Activated CD8-positive, alpha-beta T cell treated with anti-CD3 and anti-CD28 coated beads for 36 hours (primary cell): ENCODE measurements around the gene STAC. TPM values are rescaled to one million over a fixed set of nuclear protein-coding genes. Genes with fewer than 3 reads are reported as not detected.

ENCODE experiments used
- ATAC-seq: fragments of 200-7000 bp; cut with Tn5 transposase; one replicate; pipeline ENCODE4 v1.10.0; 2021; ENCODE audit warnings: mild to moderate bottlenecking, moderate library complexity
- CTCF ChIA-PET: fragments of 350-600 bp; sonication (Branson Sonifier 250); formaldehyde crosslinking; loops from one replicate; lab custom pipeline; 2021; ENCODE audit warnings: antibody characterized with exemption; lab: Charles Lee
- POLR2A ChIA-PET: fragments of 350-600 bp; sonication (Branson Sonifier 250); formaldehyde crosslinking; loops from one replicate; lab custom pipeline; 2021; ENCODE audit warnings: antibody characterized with exemption; lab: Charles Lee
- DNase-seq: peaks from one replicate; pipeline ENCODE4 v3.0.0-alpha.2; 2020
- H3K27ac Mint-ChIP-seq: one replicate; pipeline ENCODE4 v1.8.0; 2021; ENCODE audit warnings: mild to moderate bottlenecking, mixed read lengths
- H3K27me3 Mint-ChIP-seq: one replicate; pipeline ENCODE4 v1.8.0; 2021; ENCODE audit warnings: mixed read lengths
- H3K36me3 Mint-ChIP-seq: one replicate; pipeline ENCODE4 v1.8.0; 2021; ENCODE audit warnings: low read depth, mixed read lengths
- H3K4me1 Mint-ChIP-seq: one replicate; pipeline ENCODE4 v1.8.0; 2021; ENCODE audit warnings: low read depth, mixed read lengths
- H3K4me3 Mint-ChIP-seq: one replicate; pipeline ENCODE4 v1.8.0; 2021; ENCODE audit warnings: mild to moderate bottlenecking, moderate library complexity, mixed read lengths
- H3K9me3 Mint-ChIP-seq: one replicate; pipeline ENCODE4 v1.8.0; 2021; ENCODE audit warnings: mixed read lengths
- CTCF ChIP-seq: fragments of 200-600 bp; IDR thresholded peaks from one replicate; pipeline ENCODE4 v1.8.0; 2022; ENCODE audit warnings: antibody characterized with exemption, mild to moderate bottlenecking
- intact Hi-C: fragments of 100-400 bp; cut with micrococcal nuclease; formaldehyde crosslinking; loops from one replicate; pipeline ENCODE4 v1.10.0; 2022
- total RNA-seq, 2 experiments: library from RNA; stranded (reverse); gene quantifications; one replicate each; pipeline ENCODE4 v1.2.3, GENCODE V29; 2021

Gene STAC
- total RNA-seq, 2 experiments from 2014 or later = not detected

GRCh38 chr3:36365829-36366228 is 14.5 kb upstream of the STAC start:
- DNase-seq (no peak), ATAC-seq (no peak)
- ChIA-PET POLR2A (no interaction called here), CTCF (no interaction called here)
- no peak overlapping the region for H3K27ac Mint-ChIP-seq
- no peaks in the 10 kb centered on the region for H3K27me3 Mint-ChIP-seq
- intact Hi-C loops = no loop called here
- no peak for TF ChIP-seq CTCF
- H3K36me3 Mint-ChIP-seq = no peaks in the 10 kb centered on the region
- H3K9me3 Mint-ChIP-seq = no peaks in the 10 kb centered on the region
- H3K4me3 Mint-ChIP-seq = no peak overlapping the region
- H3K4me1 Mint-ChIP-seq = no peaks in the 10 kb centered on the region

- Mint-ChIP-seq H3K9me3 (no peaks in the 10 kb centered on the region), H3K4me1 (no peaks in the 10 kb centered on the region), H3K4me3 (no peak overlapping the region), H3K36me3 (no peaks in the 10 kb centered on the region), H3K27me3 (no peaks in the 10 kb centered on the region), H3K27ac (no peak overlapping the region)
- POLR2A ChIA-PET = no interaction called here
- ATAC-seq = no peak
- intact Hi-C loops = no loop called here
- DNase-seq = no peak
- CTCF ChIA-PET = no interaction called here
- TF ChIP-seq CTCF = no peak
Observed at GRCh38 chr3:36366308-36366707, 14.0 kb upstream of the STAC start.

- Mint-ChIP-seq H3K36me3 (no peaks in the 10 kb centered on the region), H3K27ac (no peak overlapping the region), H3K9me3 (no peaks in the 10 kb centered on the region), H3K4me1 (no peaks in the 10 kb centered on the region), H3K27me3 (no peaks in the 10 kb centered on the region), H3K4me3 (no peak overlapping the region)
- ChIA-PET POLR2A (no interaction called here), CTCF (no interaction called here)
- intact Hi-C loops = no loop called here
- no peak for TF ChIP-seq CTCF
- DNase-seq = no peak
- no peak for ATAC-seq
Observed at GRCh38 chr3:36367912-36368573, 12.3 kb upstream of the STAC start.

GRCh38 chr3:36372534-36372935 is 7.8 kb upstream of the STAC start:
- DNase-seq = no peak
- intact Hi-C loops = no loop called here
- Mint-ChIP-seq H3K27me3 (peaks cover 5% of the 10 kb centered on the region), H3K4me3 (no peak overlapping the region), H3K36me3 (no peaks in the 10 kb centered on the region), H3K27ac (no peak overlapping the region), H3K9me3 (no peaks in the 10 kb centered on the region), H3K4me1 (no peaks in the 10 kb centered on the region)
- ATAC-seq = no peak
- CTCF ChIA-PET = no interaction called here
- no peak for TF ChIP-seq CTCF
- POLR2A ChIA-PET = no interaction called here

- DNase-seq (no peak), ATAC-seq (no peak)
- ChIA-PET POLR2A (no interaction called here), CTCF (no interaction called here)
- H3K4me3 Mint-ChIP-seq = no peak overlapping the region
- peaks cover 5% of the 10 kb centered on the region for H3K27me3 Mint-ChIP-seq
- no peak for TF ChIP-seq CTCF
- H3K36me3 Mint-ChIP-seq = no peaks in the 10 kb centered on the region
- intact Hi-C loops = no loop called here
- no peak overlapping the region for H3K27ac Mint-ChIP-seq
- H3K9me3 Mint-ChIP-seq = no peaks in the 10 kb centered on the region
- H3K4me1 Mint-ChIP-seq = no peaks in the 10 kb centered on the region
Observed at GRCh38 chr3:36373084-36373483, 7.2 kb upstream of the STAC start.
